K562 (cell line): ENCODE results near the gene MCC. TPM values are rescaled to one million over a fixed set of nuclear protein-coding genes. Genes with fewer than 3 reads are reported as not detected.
A peak's percentile ranks its signal among the peaks of the same experiment; 100 is the strongest.

ENCODE experiments used
- ATAC-seq: fragments of 200-7000 bp; cut with Tn5 transposase; 3 replicates; pipeline ENCODE4 v1.9.1; 2020; ENCODE audit warnings: moderate library complexity
- BruUV-seq: library from RNA; stranded (reverse); fragments of 400-500 nt; replicated peaks from 2 replicates; lab custom pipeline; 2021; lab: Mats Ljungman, UMichigan
- CTCF ChIA-PET: fragments of 300-600 bp; formaldehyde crosslinking; extraction: SDS; loops from one replicate; lab custom pipeline; 2021; ENCODE audit warnings: low intra/inter-chr PET ratio; lab: Yijun Ruan, JAX
- POLR2A ChIA-PET: fragments of 300-600, 350-650 bp; sonication (Branson Sonifier 250); formaldehyde crosslinking; extraction: SDS; loops from one replicate; lab custom pipeline; 2021; ENCODE audit warnings: antibody characterized with exemption, inconsistent platforms; lab: Yijun Ruan, JAX
- DNase-seq, 4 experiments: peaks; one replicate each; pipeline versions ENCODE4 v3.0.0 to v3.0.0-alpha.2; 2011 to 2018; ENCODE audit warnings: low spot score in 3 of 4, mixed read lengths in 3 of 4; ENCODE audit errors: extremely low read depth in 1 of 4
- FAIRE-seq: peaks from 2 replicates; lab custom pipeline; 2011; peaks lifted over from hg19 to GRCh38; lab: Jason Lieb, UNC
- H2AFZ ChIP-seq: 2 replicates; pipeline ENCODE4 v1.6.0; 2011; ENCODE audit warnings: low read depth, low read length, control low read depth, inconsistent platforms
- H3K27ac ChIP-seq: fragments of 200-600 bp; 3 replicates; pipeline ENCODE4 v1.8.0; 2011; ENCODE audit warnings: low read depth, mild to moderate bottlenecking, control low read depth, inconsistent platforms, low read length, moderate library complexity, mixed read lengths; ENCODE audit errors: extremely low read depth
- H3K27me3 ChIP-seq, 2 experiments: fragments of 300-600 bp in 1 of 2; 2 replicates in 1 of 2; 3 replicates in 1 of 2; pipeline versions ENCODE4 v1.6.0 to v1.8.0; 2011; ENCODE audit warnings: inconsistent platforms in 2 of 2, low read length in 2 of 2, mild to moderate bottlenecking in 1 of 2, mixed read lengths in 1 of 2, moderate library complexity in 1 of 2; ENCODE audit not compliant: control insufficient read depth in 2 of 2, insufficient read depth in 2 of 2
- H3K36me3 ChIP-seq: fragments of 300-600 bp; 3 replicates; pipeline ENCODE4 v1.8.0; 2011; ENCODE audit warnings: mild to moderate bottlenecking, low read length, inconsistent platforms; ENCODE audit not compliant: control insufficient read depth, insufficient read depth
- H3K4me1 ChIP-seq, 2 experiments: fragments of 200-600 bp in 1 of 2; replicated peaks in 1 of 2; 2 replicates in 1 of 2; 3 replicates in 1 of 2; pipeline versions ENCODE4 v1.5.1 to v1.8.0; 2011; ENCODE audit warnings: inconsistent platforms in 2 of 2, low read length in 2 of 2, mild to moderate bottlenecking in 1 of 2, mixed read lengths in 1 of 2, moderate library complexity in 1 of 2; ENCODE audit not compliant: control insufficient read depth in 2 of 2, insufficient read depth in 2 of 2
- H3K4me2 ChIP-seq: 2 replicates; pipeline ENCODE4 v1.6.1; 2011; ENCODE audit warnings: low read length, control low read depth, inconsistent platforms, mixed read lengths; ENCODE audit not compliant: insufficient read depth
- H3K4me3 ChIP-seq: fragments of 200-600 bp; sonication (generic), shearing (Covaris generic); 2 replicates; pipeline ENCODE4 v1.5.1; 2016; ENCODE audit warnings: control low read depth, inconsistent platforms
- H3K79me2 ChIP-seq: fragments of 200-600 bp; 3 replicates; pipeline ENCODE4 v1.8.0; 2011; ENCODE audit warnings: low read length, inconsistent platforms; ENCODE audit not compliant: control insufficient read depth, insufficient read depth
- H3K9ac ChIP-seq, 2 experiments: 2 replicates each; pipeline versions ENCODE4 v1.6.0 to v1.6.1; 2011; ENCODE audit warnings: low read depth in 2 of 2, low read length in 2 of 2, control low read depth in 1 of 2, inconsistent platforms in 1 of 2, mild to moderate bottlenecking in 1 of 2, mixed read lengths in 1 of 2; ENCODE audit not compliant: insufficient read depth in 1 of 2
- H3K9me1 ChIP-seq: one replicate; pipeline ENCODE4 v1.6.0; 2011; ENCODE audit warnings: inconsistent platforms, mild to moderate bottlenecking, low read length, moderate library complexity; ENCODE audit not compliant: control insufficient read depth, insufficient read depth
- H3K9me3 ChIP-seq: replicated peaks from 2 replicates; pipeline ENCODE4 v1.5.1; 2011; ENCODE audit warnings: low read depth, low read length, inconsistent platforms; ENCODE audit not compliant: control insufficient read depth, insufficient read depth
- H4K20me1 ChIP-seq: replicated peaks from 2 replicates; pipeline ENCODE4 v1.6.1; 2011; ENCODE audit warnings: low read length, inconsistent platforms, mixed read lengths; ENCODE audit not compliant: control insufficient read depth, insufficient read depth
- FOXM1 ChIP-seq, 2 experiments: fragments of 450-650 bp in 1 of 2; sonication (generic) in 1 of 2; formaldehyde crosslinking in 1 of 2; IDR thresholded peaks; 2 replicates each; pipeline versions ENCODE4 v1.6.1 to v1.9.0; 2017 to 2022; ENCODE audit warnings: low read depth in 2 of 2, mild to moderate bottlenecking in 2 of 2, missing genetic modification reagents in 1 of 2, moderate library complexity in 1 of 2
- GATAD2A ChIP-seq: fragments of 450-650 bp; IDR thresholded peaks from 2 replicates; pipeline ENCODE4 v1.6.1; 2017
- JUN ChIP-seq, 2 experiments: sonication (generic) in 1 of 2; formaldehyde crosslinking in 1 of 2; IDR thresholded peaks; 2 replicates each; pipeline versions ENCODE4 v1.6.1 to v1.8.0; 2012 to 2022; ENCODE audit warnings: borderline replicate concordance in 2 of 2, mild to moderate bottlenecking in 2 of 2, improper control_type of control experiment in 1 of 2, low read depth in 1 of 2, low read length in 1 of 2, missing genetic modification reagents in 1 of 2
- MAFF ChIP-seq: IDR thresholded peaks from 2 replicates; pipeline ENCODE4 v1.6.1; 2012; ENCODE audit warnings: low read length, improper control_type of control experiment
- MAFG ChIP-seq: fragments of 450-650 bp; conservative IDR thresholded peaks from 2 replicates; pipeline ENCODE4 v1.6.1; 2016; ENCODE audit warnings: missing genetic modification characterization, missing compliant biosample characterization
- MAFK ChIP-seq: IDR thresholded peaks from 2 replicates; pipeline ENCODE4 v1.6.1; 2011; ENCODE audit warnings: low read length, improper control_type of control experiment
- MCM3 ChIP-seq: fragments of 450-650 bp; IDR thresholded peaks from 2 replicates; pipeline ENCODE4 v1.6.1; 2016
- NFIX ChIP-seq: fragments of 250-450 bp; sonication (Bioruptor Pico); IDR thresholded peaks from 2 replicates; pipeline ENCODE4 v1.4.0; 2020; ENCODE audit warnings: low read depth, mild to moderate bottlenecking, moderate library complexity
- NR1H2 ChIP-seq: sonication (generic); formaldehyde crosslinking; IDR thresholded peaks from 2 replicates; pipeline ENCODE4 v1.4.0; 2020; ENCODE audit warnings: mild to moderate bottlenecking, missing genetic modification reagents
- POLR2A ChIP-seq: fragments of 450-650 bp; conservative IDR thresholded peaks from 2 replicates; pipeline ENCODE4 v1.6.1; 2016
- STAT5A ChIP-seq: IDR thresholded peaks from 2 replicates; pipeline ENCODE4 v1.6.1; 2012; ENCODE audit warnings: low read length, inconsistent platforms, borderline replicate concordance
- TEAD2 ChIP-seq: fragments of 450-650 bp; IDR thresholded peaks from 2 replicates; pipeline ENCODE4 v1.6.1; 2016; ENCODE audit warnings: missing genetic modification characterization, control low read depth, missing compliant biosample characterization
- TOE1 ChIP-seq, 2 experiments: fragments of 450-650 bp in 1 of 2; sonication (generic) in 1 of 2; formaldehyde crosslinking in 1 of 2; IDR thresholded peaks; 2 replicates each; pipeline versions ENCODE4 v1.7.1 to v1.8.0; 2016 to 2022; ENCODE audit warnings: borderline replicate concordance in 2 of 2, mild to moderate bottlenecking in 2 of 2, antibody characterized with exemption in 1 of 2, inconsistent platforms in 1 of 2, low read depth in 1 of 2, missing genetic modification reagents in 1 of 2, moderate library complexity in 1 of 2
- TSHZ1 ChIP-seq: fragments of 250-450 bp; sonication (Bioruptor Pico); IDR thresholded peaks from 2 replicates; pipeline ENCODE4 v1.4.0; 2020; ENCODE audit warnings: mild to moderate bottlenecking, moderate library complexity
- WHSC1 ChIP-seq: IDR thresholded peaks from one replicate; pipeline ENCODE4 v1.6.1; 2012; ENCODE audit warnings: low read length, control low read depth, inconsistent platforms
- ZNF124 ChIP-seq: sonication (generic); formaldehyde crosslinking; IDR thresholded peaks from 2 replicates; pipeline ENCODE4 v1.8.1; 2022; ENCODE audit warnings: missing genetic modification reagents
- ZNF143 ChIP-seq: sonication (generic); formaldehyde crosslinking; IDR thresholded peaks from 2 replicates; pipeline ENCODE4 v1.9.0; 2022; ENCODE audit warnings: mild to moderate bottlenecking, missing genetic modification reagents
- ZNF316 ChIP-seq: fragments of 450-650 bp; IDR thresholded peaks from 2 replicates; pipeline ENCODE4 v1.6.1; 2016
- ZNF431 ChIP-seq: sonication (generic); formaldehyde crosslinking; IDR thresholded peaks from 2 replicates; pipeline ENCODE4 v1.8.0; 2022; ENCODE audit warnings: mild to moderate bottlenecking, missing genetic modification reagents
- ZNF436 ChIP-seq: fragments of 250-450, 450-650 bp; sonication (Bioruptor Pico); formaldehyde crosslinking; IDR thresholded peaks from 2 replicates; pipeline ENCODE4 v1.7.0; 2020; ENCODE audit warnings: mild to moderate bottlenecking
- ZNF695 ChIP-seq: fragments of 450-650 bp; formaldehyde crosslinking; IDR thresholded peaks from 2 replicates; pipeline ENCODE4 v1.4.0; 2020; ENCODE audit warnings: mild to moderate bottlenecking, moderate library complexity
- WGBS: fragments of 100-300 bp; shearing (Covaris generic); methylation state at CpG from one replicate; pipeline ENCODE4 v1.1.6; 2016; ENCODE audit warnings: low coverage, mixed read lengths; ENCODE audit not compliant: insufficient coverage; ENCODE audit errors: missing lambda C conversion rate; 5-methylcytosine and 5-hydroxymethylcytosine counted together
- in situ Hi-C: fragments of 300-500 bp; cut with MboI; formaldehyde crosslinking; loops from 4 replicates; pipeline ENCODE4 v1.15.0; 2018; ENCODE audit warnings: inconsistent platforms, mixed read lengths
- intact Hi-C: fragments of 100-400 bp; cut with micrococcal nuclease; formaldehyde crosslinking; loops from 2 replicates; pipeline ENCODE4 v1.14.2; 2022
- polyA plus RNA-seq, 8 experiments: library from polyadenylated mRNA; depleted of rRNA in 4 of 8; stranded (reverse) in 5 of 8; unstranded in 3 of 8; fragments of >200 nt; fragmentation: Nextera tagmentation in 2 of 8; fragmentation: Illumina TruSeq in 1 of 8; extraction: Ambion mirVana in 2 of 8; extraction: Trizol in 1 of 8; gene quantifications; 2 replicates each; pipeline versions ENCODE4 v1.2.1 to v1.2.3, GENCODE V29; 2011 to 2014; ENCODE audit warnings: inconsistent platforms in 1 of 8, missing spikeins in 1 of 8
- total RNA-seq, 7 experiments: library from RNA; depleted of rRNA in 6 of 7; stranded (reverse); fragments of >200 nt in 6 of 7; fragmentation: Illumina TruSeq in 2 of 7; extraction: Trizol in 2 of 7; gene quantifications; 2 replicates each; pipeline versions ENCODE4 v1.2.1 to v1.2.3, GENCODE V29; 2011 to 2021; ENCODE audit warnings: low replicate concordance in 1 of 7

Gene MCC
- total and polyA plus RNA-seq, 9 of the 15 experiments (the other 6 are each of a cell fraction or from before 2014, with no cell fraction given): 0.04 to 0.24 (median 0.06) TPM; not detected in 1

- no peaks in the 10 kb centered on the region for H3K36me3 ChIP-seq
- in situ Hi-C loops (no loop called here), intact Hi-C loops (no loop called here)
- FAIRE-seq (no peak), DNase-seq (no peak), ATAC-seq (no peak)
- H4K20me1 ChIP-seq: no peaks in the 10 kb centered on the region
- H3K9me3 ChIP-seq: no peaks in the 10 kb centered on the region
- no TSS peak for BruUV-seq
- H3K27ac ChIP-seq: no peak overlapping the region
- CTCF ChIA-PET: no interaction called here
- H3K9ac ChIP-seq: no peak overlapping the region
- peaks cover 3% of the 10 kb centered on the region for H3K9me1 ChIP-seq
- POLR2A ChIA-PET: no interaction called here
- no peaks in the 10 kb centered on the region for H3K79me2 ChIP-seq
- WGBS: 0% methylated on average over 4 of the region's 4 CpGs
- H2AFZ ChIP-seq: no peak overlapping the region
- no peaks in the 10 kb centered on the region for H3K4me1 ChIP-seq
- peaks cover 0 to 9% of the 10 kb centered on the region in 2 experiments; a peak in 1 of 5 replicates for H3K27me3 ChIP-seq
- H3K4me2 ChIP-seq: no peak overlapping the region
- H3K4me3 ChIP-seq: no peak overlapping the region
- TF ChIP-seq MAFF (peak; percentile 91), ZNF124 (no peak), NR1H2 (no peak), STAT5A (no peak), FOXM1 (IDR thresholded peaks at IDR 0.05; ENCODE audit: low read depth) (no peak), FOXM1 (CRISPR knock-in tag; IDR thresholded peaks at IDR 0.05; ENCODE audit: low read depth) (no peak), MAFG (tag) (peak; percentile 89), JUN (IDR thresholded peaks at IDR 0.05; ENCODE audit: borderline replicate concordance, low read depth, low read length) (no peak), JUN (CRISPR knock-in tag; IDR thresholded peaks at IDR 0.05; ENCODE audit: borderline replicate concordance) (no peak), TEAD2 (tag) (no peak), ZNF316 (peak; percentile 91), MCM3 (no peak), MAFK (peak; percentile 89), ZNF436 (CRISPR knock-in tag) (no peak), TSHZ1 (CRISPR knock-in tag) (no peak), ZNF695 (CRISPR knock-in tag) (no peak), ZNF143 (CRISPR knock-in tag) (no peak), NFIX (no peak), WHSC1 (no peak), TOE1 (IDR thresholded peaks at IDR 0.05; ENCODE audit: borderline replicate concordance) (no peak), TOE1 (CRISPR knock-in tag; IDR thresholded peaks at IDR 0.05; ENCODE audit: borderline replicate concordance, low read depth) (no peak), ZNF431 (CRISPR knock-in tag) (no peak), GATAD2A (no peak), POLR2A (no peak)
These were observed 231.4 kb downstream of the MCC start for GRCh38 chr5:113256671-113257452.
